ENCODE results near the gene PAPOLB. TPM values are rescaled to one million over a fixed set of nuclear protein-coding genes. Genes with fewer than 3 reads are reported as not detected.

The PAPOLB gene
- total and polyA plus RNA-seq, 10 of the 15 experiments (the other 5 are each of a cell fraction or from before 2014, with no cell fraction given): 0.01 TPM; not detected in 9

DNA sequence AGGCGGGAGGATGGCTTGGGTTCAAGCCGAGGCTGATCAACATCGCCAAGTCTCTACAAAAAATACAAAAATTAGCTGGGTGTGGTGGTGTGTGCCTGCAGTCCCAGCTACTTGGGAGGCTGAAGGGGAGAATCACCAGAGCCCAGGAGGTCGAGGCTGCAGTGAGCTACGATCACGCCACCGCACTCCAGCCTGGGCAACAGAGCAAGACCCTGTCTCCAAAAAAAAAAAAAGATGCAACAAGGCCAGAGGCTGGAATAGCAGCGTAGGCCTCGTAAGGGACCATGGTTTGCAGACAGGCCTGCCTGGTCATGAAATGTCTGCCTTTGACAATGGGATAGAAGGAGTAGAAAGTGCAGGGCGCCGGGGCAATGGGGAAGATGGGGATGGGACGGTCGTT lies 20.0 kb downstream of the PAPOLB start (continued):
- TF ChIP-seq, protein P1, sequence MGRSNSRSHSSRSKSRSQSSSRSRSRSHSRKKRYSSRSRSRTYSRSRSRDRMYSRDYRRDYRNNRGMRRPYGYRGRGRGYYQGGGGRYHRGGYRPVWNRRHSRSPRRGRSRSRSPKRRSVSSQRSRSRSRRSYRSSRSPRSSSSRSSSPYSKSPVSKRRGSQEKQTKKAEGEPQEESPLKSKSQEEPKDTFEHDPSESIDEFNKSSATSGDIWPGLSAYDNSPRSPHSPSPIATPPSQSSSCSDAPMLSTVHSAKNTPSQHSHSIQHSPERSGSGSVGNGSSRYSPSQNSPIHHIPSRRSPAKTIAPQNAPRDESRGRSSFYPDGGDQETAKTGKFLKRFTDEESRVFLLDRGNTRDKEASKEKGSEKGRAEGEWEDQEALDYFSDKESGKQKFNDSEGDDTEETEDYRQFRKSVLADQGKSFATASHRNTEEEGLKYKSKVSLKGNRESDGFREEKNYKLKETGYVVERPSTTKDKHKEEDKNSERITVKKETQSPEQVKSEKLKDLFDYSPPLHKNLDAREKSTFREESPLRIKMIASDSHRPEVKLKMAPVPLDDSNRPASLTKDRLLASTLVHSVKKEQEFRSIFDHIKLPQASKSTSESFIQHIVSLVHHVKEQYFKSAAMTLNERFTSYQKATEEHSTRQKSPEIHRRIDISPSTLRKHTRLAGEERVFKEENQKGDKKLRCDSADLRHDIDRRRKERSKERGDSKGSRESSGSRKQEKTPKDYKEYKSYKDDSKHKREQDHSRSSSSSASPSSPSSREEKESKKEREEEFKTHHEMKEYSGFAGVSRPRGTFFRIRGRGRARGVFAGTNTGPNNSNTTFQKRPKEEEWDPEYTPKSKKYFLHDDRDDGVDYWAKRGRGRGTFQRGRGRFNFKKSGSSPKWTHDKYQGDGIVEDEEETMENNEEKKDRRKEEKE (IDR thresholded peaks at IDR 0.05): no peak
- TF ChIP-seq SRF (IDR thresholded peaks at IDR 0.05; ENCODE audit: low read depth in 2 of 2, low read length in 2 of 2) (no peak), IKZF2 (IDR thresholded peaks at IDR 0.05) (no peak), SPI1 (IDR thresholded peaks at IDR 0.05; ENCODE audit: borderline replicate concordance, insufficient read depth, low read depth, low read length) (no peak), POLR2A (IDR thresholded peaks at IDR 0.05; ENCODE audit: low read depth, low read length) (no peak)

DNA sequence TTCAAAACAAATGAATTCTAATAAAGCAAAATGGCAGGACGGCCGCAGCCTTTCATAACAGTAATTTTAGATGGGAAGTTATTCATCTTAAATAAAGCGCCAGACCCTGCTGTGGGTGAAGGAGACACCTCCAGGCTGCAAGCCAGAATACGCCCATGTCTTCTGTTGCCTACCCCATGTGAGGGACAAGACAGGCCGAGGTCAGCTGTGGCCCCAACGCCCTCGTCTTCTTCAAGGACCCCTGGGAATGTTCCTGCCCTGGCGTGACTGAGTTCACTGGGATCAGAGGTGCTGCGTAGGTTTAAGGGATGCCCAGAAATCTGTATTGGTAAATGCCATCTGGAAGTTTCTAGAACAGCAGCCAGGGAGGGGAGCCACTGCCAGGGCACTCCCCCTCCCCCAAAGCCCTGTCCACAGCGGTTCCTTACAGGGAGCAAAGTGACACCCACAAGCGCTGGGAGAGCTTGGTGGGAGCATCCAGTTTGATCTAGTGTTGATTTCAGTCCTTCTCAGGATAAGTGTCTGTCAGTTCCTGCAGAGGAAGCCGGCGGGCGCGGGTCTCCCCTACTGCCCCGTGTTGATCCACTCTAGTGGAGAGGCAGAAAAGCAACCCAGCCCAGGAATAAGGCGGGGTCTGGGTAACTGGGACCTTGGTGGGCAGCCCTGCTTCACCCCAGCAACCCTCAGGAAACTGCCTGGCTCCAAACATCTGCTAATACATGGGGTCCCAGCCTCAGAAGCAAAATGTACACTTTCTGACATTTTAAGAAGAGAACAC lies 20.6 kb downstream of the PAPOLB start:
- DNase-seq (ENCODE audit: low read depth, low spot score): no peak
- H3K36me3 ChIP-seq (ENCODE audit: control insufficient read depth in 2 of 2, insufficient read depth in 2 of 2, low read length in 1 of 2): no peaks in the 10 kb centered on the region
- H4K20me1 ChIP-seq (ENCODE audit: control insufficient read depth, insufficient read depth): no peaks in the 10 kb centered on the region
- no peak overlapping the region for H3K9ac ChIP-seq (ENCODE audit: control insufficient read depth, insufficient read depth, low read length)
- POLR2A ChIA-PET: no interaction called here
- no peaks in the 10 kb centered on the region for H3K79me2 ChIP-seq (ENCODE audit: control insufficient read depth, insufficient read depth, low read length)
- no TSS peak for BruUV-seq (replicated peaks)
- no peaks in the 10 kb centered on the region; a peak in 1 of 4 replicates for H3K27me3 ChIP-seq (replicated peaks in 1 of 2; ENCODE audit: control insufficient read depth in 2 of 2, insufficient read depth in 2 of 2, low read length in 1 of 2)
- 57% methylated on average over 16 of the region's 17 CpGs for WGBS (ENCODE audit: insufficient coverage, insufficient replicate concordance, low lambda C conversion rate, missing lambda C conversion rate)
- CTCF ChIA-PET: no interaction called here
- RAD21 ChIA-PET (ENCODE audit: unreplicated experiment): no interaction called here
- H3K4me1 ChIP-seq (ENCODE audit: control insufficient read depth, insufficient read depth, low read length): no peaks in the 10 kb centered on the region
- no peak for FAIRE-seq
- intact Hi-C loops (cut with micrococcal nuclease; ENCODE audit: unreplicated experiment): no loop called here
- in situ Hi-C loops (cut with MboI): no loop called here
- ATAC-seq: no peak
- no peak overlapping the region for H3K4me3 ChIP-seq
- TF ChIP-seq, protein P2, sequence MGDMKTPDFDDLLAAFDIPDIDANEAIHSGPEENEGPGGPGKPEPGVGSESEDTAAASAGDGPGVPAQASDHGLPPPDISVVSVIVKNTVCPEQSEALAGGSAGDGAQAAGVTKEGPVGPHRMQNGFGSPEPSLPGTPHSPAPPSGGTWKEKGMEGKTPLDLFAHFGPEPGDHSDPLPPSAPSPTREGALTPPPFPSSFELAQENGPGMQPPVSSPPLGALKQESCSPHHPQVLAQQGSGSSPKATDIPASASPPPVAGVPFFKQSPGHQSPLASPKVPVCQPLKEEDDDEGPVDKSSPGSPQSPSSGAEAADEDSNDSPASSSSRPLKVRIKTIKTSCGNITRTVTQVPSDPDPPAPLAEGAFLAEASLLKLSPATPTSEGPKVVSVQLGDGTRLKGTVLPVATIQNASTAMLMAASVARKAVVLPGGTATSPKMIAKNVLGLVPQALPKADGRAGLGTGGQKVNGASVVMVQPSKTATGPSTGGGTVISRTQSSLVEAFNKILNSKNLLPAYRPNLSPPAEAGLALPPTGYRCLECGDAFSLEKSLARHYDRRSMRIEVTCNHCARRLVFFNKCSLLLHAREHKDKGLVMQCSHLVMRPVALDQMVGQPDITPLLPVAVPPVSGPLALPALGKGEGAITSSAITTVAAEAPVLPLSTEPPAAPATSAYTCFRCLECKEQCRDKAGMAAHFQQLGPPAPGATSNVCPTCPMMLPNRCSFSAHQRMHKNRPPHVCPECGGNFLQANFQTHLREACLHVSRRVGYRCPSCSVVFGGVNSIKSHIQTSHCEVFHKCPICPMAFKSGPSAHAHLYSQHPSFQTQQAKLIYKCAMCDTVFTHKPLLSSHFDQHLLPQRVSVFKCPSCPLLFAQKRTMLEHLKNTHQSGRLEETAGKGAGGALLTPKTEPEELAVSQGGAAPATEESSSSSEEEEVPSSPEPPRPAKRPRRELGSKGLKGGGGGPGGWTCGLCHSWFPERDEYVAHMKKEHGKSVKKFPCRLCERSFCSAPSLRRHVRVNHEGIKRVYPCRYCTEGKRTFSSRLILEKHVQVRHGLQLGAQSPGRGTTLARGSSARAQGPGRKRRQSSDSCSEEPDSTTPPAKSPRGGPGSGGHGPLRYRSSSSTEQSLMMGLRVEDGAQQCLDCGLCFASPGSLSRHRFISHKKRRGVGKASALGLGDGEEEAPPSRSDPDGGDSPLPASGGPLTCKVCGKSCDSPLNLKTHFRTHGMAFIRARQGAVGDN (IDR thresholded peaks at IDR 0.05): no peak
- TF ChIP-seq TAF1 (IDR thresholded peaks at IDR 0.05; ENCODE audit: borderline replicate concordance, low read depth, low read length) (no peak), HCFC1 (IDR thresholded peaks at IDR 0.05; ENCODE audit: low read length) (no peak), EGR1 (IDR thresholded peaks at IDR 0.05; ENCODE audit: borderline replicate concordance in 1 of 2, low read depth in 2 of 2, low read length in 2 of 2) (no peak)
- no peak overlapping the region for H3K27ac ChIP-seq (ENCODE audit: control insufficient read depth, insufficient read depth)
- H3K4me2 ChIP-seq (ENCODE audit: control insufficient read depth, insufficient read depth): no peak overlapping the region
- SMC1A ChIA-PET (ENCODE audit: uncharacterized antibody, unreplicated experiment): no interaction called here
- H2AFZ ChIP-seq (ENCODE audit: control insufficient read depth, low read depth, low read length): no peak overlapping the region
- no peaks in the 10 kb centered on the region for H3K9me3 ChIP-seq (replicated peaks; ENCODE audit: control insufficient read depth, insufficient read depth, low read length)

All from GM12878 (cell line).